Colonic mucosa (tissue), 4 donors: Measurements from ENCODE around the gene SLC32A1. TPM values are rescaled to one million over a fixed set of nuclear protein-coding genes. Genes with fewer than 3 reads are reported as not detected.

ENCODE experiments used
- DNase-seq: peaks from one replicate; pipeline ENCODE4 v3.0.0-alpha.2; 2020
- H3K27ac ChIP-seq: fragments of 200-600 bp; one replicate; pipeline ENCODE4 v1.8.0; 2021
- H3K27me3 ChIP-seq: fragments of 200-600 bp; one replicate; pipeline ENCODE4 v1.8.0; 2021
- H3K36me3 ChIP-seq: fragments of 200-600 bp; one replicate; pipeline ENCODE4 v1.8.0; 2021
- H3K4me1 ChIP-seq: fragments of 200-600 bp; one replicate; pipeline ENCODE4 v1.8.0; 2021; ENCODE audit warnings: mild to moderate bottlenecking
- H3K4me3 ChIP-seq: fragments of 200-600 bp; one replicate; pipeline ENCODE4 v1.8.0; 2021
- H3K9ac ChIP-seq, 2 donors: one replicate each; pipeline ENCODE4 v1.7.0; 2013; ENCODE audit warnings: control low read depth in 2 of 2, low read depth in 2 of 2, low read length in 2 of 2
- H3K9me3 ChIP-seq: fragments of 200-600 bp; one replicate; pipeline ENCODE4 v1.8.0; 2021
- CTCF ChIP-seq: fragments of 200-600 bp; IDR thresholded peaks from one replicate; pipeline ENCODE4 v1.8.0; 2022; ENCODE audit warnings: antibody characterized with exemption, mild to moderate bottlenecking
- intact Hi-C: fragments of 100-400 bp; cut with DNase I; formaldehyde crosslinking; loops from one replicate; pipeline ENCODE4 v1.14.1; 2022
- total RNA-seq, 2 donors: library from RNA; stranded (reverse); fragmentation: NEBNext Ultra II Directional in 1 of 2; extraction: Animal tissue kit (Norgen Biotek cat#: 25700) in 1 of 2; gene quantifications; one replicate each; pipeline ENCODE4 v1.2.1, GENCODE V29; 2021
- donor health status: healthy.
- donor health status: DM: no; HTN: no; CAD: no.
- donor health status: DM: no; HTN: no; CAD: no.

SLC32A1 gene
- total RNA-seq, 2 donors from 2014 or later = not detected

GRCh38 chr20:38726804-38727606 lies 2.7 kb downstream of the SLC32A1 start:
- intact Hi-C loops = no loop called here
- Histone ChIP-seq H3K4me1 (no peaks in the 10 kb centered on the region), H3K9ac (no peak overlapping the region), H3K4me3 (no peak overlapping the region), H3K36me3 (no peaks in the 10 kb centered on the region), H3K27ac (no peak overlapping the region), H3K9me3 (no peaks in the 10 kb centered on the region), H3K27me3 (peaks cover 98% of the 10 kb centered on the region)
- DNase-seq = peak; percentile 30
- TF ChIP-seq CTCF = no peak

GRCh38 chr20:38727607-38728190 lies 3.4 kb downstream of the SLC32A1 start:
- H3K9ac ChIP-seq = no peak overlapping the region
- no peak for TF ChIP-seq CTCF
- peaks cover 97% of the 10 kb centered on the region for H3K27me3 ChIP-seq
- no peaks in the 10 kb centered on the region for H3K36me3 ChIP-seq
- no peak overlapping the region for H3K4me3 ChIP-seq
- no peaks in the 10 kb centered on the region for H3K9me3 ChIP-seq
- intact Hi-C loops = no loop called here
- DNase-seq = no peak
- no peak overlapping the region for H3K27ac ChIP-seq
- no peaks in the 10 kb centered on the region for H3K4me1 ChIP-seq

- TF ChIP-seq CTCF = no peak
- no peak overlapping the region for H3K27ac ChIP-seq
- no peak for DNase-seq
- H3K4me3 ChIP-seq = no peak overlapping the region
- no peaks in the 10 kb centered on the region for H3K4me1 ChIP-seq
- H3K9me3 ChIP-seq = no peaks in the 10 kb centered on the region
- no peaks in the 10 kb centered on the region for H3K36me3 ChIP-seq
- H3K27me3 ChIP-seq = peaks cover 96% of the 10 kb centered on the region
- no peak overlapping the region for H3K9ac ChIP-seq
- intact Hi-C loops = no loop called here
Observed at GRCh38 chr20:38728191-38728781, 4.0 kb downstream of the SLC32A1 start.

- Histone ChIP-seq H3K4me3 (no peak overlapping the region), H3K27ac (no peak overlapping the region), H3K27me3 (peaks cover 92% of the 10 kb centered on the region), H3K9me3 (no peaks in the 10 kb centered on the region), H3K36me3 (no peaks in the 10 kb centered on the region), H3K9ac (no peak overlapping the region), H3K4me1 (no peaks in the 10 kb centered on the region)
- DNase-seq = no peak
- intact Hi-C loops = no loop called here
- no peak for TF ChIP-seq CTCF
Observed at GRCh38 chr20:38728911-38729642, 4.8 kb downstream of the SLC32A1 start.

- Histone ChIP-seq H3K9me3 (no peaks in the 10 kb centered on the region), H3K36me3 (no peaks in the 10 kb centered on the region), H3K4me3 (no peak overlapping the region), H3K4me1 (no peaks in the 10 kb centered on the region), H3K27me3 (peaks cover 89% of the 10 kb centered on the region), H3K27ac (no peak overlapping the region), H3K9ac (no peak overlapping the region)
- intact Hi-C loops = loop anchor here (5.0 kb wide), 1 partner anchor 82 kb away; no protein-coding TSS in a partner anchor
- DNase-seq = no peak
- no peak for TF ChIP-seq CTCF
Observed at GRCh38 chr20:38729767-38730166, 5.5 kb downstream of the SLC32A1 start.
